Endothelial cell of umbilical vein (primary cell): ENCODE results near the gene PDLIM3. TPM values are rescaled to one million over a fixed set of nuclear protein-coding genes. Genes with fewer than 3 reads are reported as not detected.

Experiments used
- BruUV-seq: library from RNA; stranded (reverse); fragments of 400-500 nt; replicated peaks from 2 replicates; lab custom pipeline; 2021; lab: Mats Ljungman, UMichigan
- CTCF ChIA-PET: fragments of 300-600, 350-600 bp; sonication (Branson Sonifier 250); formaldehyde crosslinking; loops from one replicate; lab custom pipeline; 2021; ENCODE audit warnings: antibody characterized with exemption, inconsistent platforms; lab: Charles Lee
- POLR2A ChIA-PET: fragments of 300-600, 350-600 bp; sonication (Branson Sonifier 250); formaldehyde crosslinking; loops from one replicate; lab custom pipeline; 2021; ENCODE audit warnings: antibody characterized with exemption, inconsistent platforms; lab: Charles Lee
- DNase-seq: peaks from one replicate; pipeline ENCODE4 v3.0.0-alpha.2; 2011; ENCODE audit warnings: low read depth, low spot score
- FAIRE-seq: peaks from 2 replicates; lab custom pipeline; 2011; peaks lifted over from hg19 to GRCh38; lab: Jason Lieb, UNC
- H2AFZ ChIP-seq: 2 replicates; pipeline ENCODE4 v1.6.0; 2012; ENCODE audit warnings: low read depth, low read length, control low read depth, inconsistent platforms
- H3K27ac ChIP-seq: 2 replicates; pipeline ENCODE4 v1.5.1; 2011; ENCODE audit warnings: low read depth, mild to moderate bottlenecking, control low read depth, low read length, moderate library complexity; ENCODE audit not compliant: insufficient read depth
- H3K27me3 ChIP-seq, 2 experiments: 2 replicates each; pipeline versions ENCODE4 v1.6.0 to v1.6.1; 2011; ENCODE audit warnings: low read length in 2 of 2, mixed read lengths in 1 of 2; ENCODE audit not compliant: control insufficient read depth in 2 of 2, insufficient read depth in 2 of 2
- H3K36me3 ChIP-seq, 2 experiments: 2 replicates in 1 of 2; 3 replicates in 1 of 2; pipeline ENCODE4 v1.5.1; 2011; ENCODE audit warnings: low read length in 2 of 2, mild to moderate bottlenecking in 1 of 2, moderate library complexity in 1 of 2; ENCODE audit not compliant: control insufficient read depth in 2 of 2, insufficient read depth in 2 of 2; ENCODE audit errors: extremely low read depth in 1 of 2
- H3K4me1 ChIP-seq: 3 replicates; pipeline ENCODE4 v1.5.1; 2011; ENCODE audit warnings: mild to moderate bottlenecking, low read length; ENCODE audit not compliant: control insufficient read depth, insufficient read depth; ENCODE audit errors: extremely low read depth
- H3K4me2 ChIP-seq: 2 replicates; pipeline ENCODE4 v1.6.1; 2011; ENCODE audit warnings: low read length, control low read depth, mixed read lengths; ENCODE audit not compliant: insufficient read depth
- H3K4me3 ChIP-seq, 3 experiments: fragments of 200-600 bp in 1 of 3; sonication (generic), shearing (Covaris generic) in 1 of 3; replicated peaks in 1 of 3; 2 replicates each; pipeline ENCODE4 v1.5.1; 2011 to 2016; ENCODE audit warnings: control low read depth in 3 of 3, low read length in 3 of 3, mild to moderate bottlenecking in 2 of 3, inconsistent platforms in 1 of 3, low read depth in 1 of 3, moderate library complexity in 1 of 3; ENCODE audit not compliant: insufficient read depth in 1 of 3
- H3K79me2 ChIP-seq: 2 replicates; pipeline ENCODE4 v1.6.0; 2012; ENCODE audit warnings: low read length, inconsistent platforms; ENCODE audit not compliant: control insufficient read depth, insufficient read depth
- H3K9ac ChIP-seq: replicated peaks from 2 replicates; pipeline ENCODE3; 2011; ENCODE audit warnings: low read length, control low read depth; ENCODE audit not compliant: insufficient read depth; ENCODE audit errors: extremely low read depth
- H3K9me1 ChIP-seq: replicated peaks from 3 replicates; pipeline ENCODE4 v1.6.0; 2011; ENCODE audit warnings: mild to moderate bottlenecking, low read length; ENCODE audit not compliant: control insufficient read depth, insufficient read depth; ENCODE audit errors: extremely low read depth
- H3K9me3 ChIP-seq: replicated peaks from 2 replicates; pipeline ENCODE4 v1.5.1; 2012; ENCODE audit warnings: low read length, inconsistent platforms; ENCODE audit not compliant: control insufficient read depth, insufficient read depth
- H4K20me1 ChIP-seq: replicated peaks from 2 replicates; pipeline ENCODE3; 2011; ENCODE audit warnings: mild to moderate bottlenecking, low read length; ENCODE audit not compliant: control insufficient read depth, insufficient read depth; ENCODE audit errors: extremely low read depth
- EZH2 ChIP-seq: IDR thresholded peaks from 2 replicates; pipeline ENCODE4 v1.6.1; 2012; ENCODE audit warnings: borderline replicate concordance, low read depth, mild to moderate bottlenecking, moderate library complexity, low read length, inconsistent platforms; ENCODE audit not compliant: severe bottlenecking
- FOS ChIP-seq: IDR thresholded peaks from 2 replicates; pipeline ENCODE4 v1.6.1; 2011; ENCODE audit warnings: mild to moderate bottlenecking, low read length, moderate library complexity, borderline replicate concordance; ENCODE audit not compliant: insufficient read depth
- GATA2 ChIP-seq: IDR thresholded peaks from 2 replicates; pipeline ENCODE4 v1.7.0; 2011; ENCODE audit warnings: low read depth, mild to moderate bottlenecking, moderate library complexity, mixed read lengths, low read length; ENCODE audit not compliant: insufficient read length, insufficient read depth
- JUN ChIP-seq: IDR thresholded peaks from 2 replicates; pipeline ENCODE4 v1.6.1; 2011; ENCODE audit warnings: borderline replicate concordance, low read depth; ENCODE audit not compliant: insufficient read length, insufficient read depth
- MAX ChIP-seq: IDR thresholded peaks from 2 replicates; pipeline ENCODE4 v1.6.1; 2011; ENCODE audit not compliant: insufficient read depth, insufficient read length
- MYC ChIP-seq: IDR thresholded peaks from one replicate; pipeline ENCODE4 v1.6.1; 2011; ENCODE audit warnings: mild to moderate bottlenecking, low read depth, low read length
- POLR2A ChIP-seq: IDR thresholded peaks from 2 replicates; pipeline ENCODE4 v1.6.1; 2012; ENCODE audit warnings: low read depth, mild to moderate bottlenecking, control low read depth, low read length
- POLR2AphosphoS5 ChIP-seq: IDR thresholded peaks from 2 replicates; pipeline ENCODE4 v1.6.1; 2012; ENCODE audit warnings: low read depth, mild to moderate bottlenecking, control low read depth, low read length, moderate library complexity; ENCODE audit not compliant: insufficient read depth
- dilution Hi-C: fragments of 300-500 bp; cut with MboI; formaldehyde crosslinking; loops from one replicate; pipeline ENCODE4 v1.15.0; 2019; ENCODE audit warnings: low sequenced_read_pairs; ENCODE audit not compliant: extremely low pct_ligation_motif_present
- intact Hi-C: fragments of 100-400 bp; cut with micrococcal nuclease; formaldehyde crosslinking; loops from one replicate; pipeline ENCODE4 v1.10.0; 2022
- polyA plus RNA-seq, 4 experiments: library from polyadenylated mRNA; depleted of rRNA in 3 of 4; stranded (reverse) in 3 of 4; unstranded in 1 of 4; fragments of >200 nt; gene quantifications; 2 replicates each; pipeline versions ENCODE4 v1.2.1 to v1.2.3, GENCODE V29; 2011 to 2012; ENCODE audit warnings: missing spikeins in 1 of 4
- total RNA-seq: library from RNA; stranded (reverse); gene quantifications from 2 replicates; pipeline ENCODE4 v1.2.3, GENCODE V29; 2021
- TF ChIP-seq, protein P1 (sequence below), 2 donors: IDR thresholded peaks; 1 replicate in 1 of 2; 2 replicates in 1 of 2; pipeline ENCODE4 v1.5.1; 2011; ENCODE audit warnings: low read length in 2 of 2, mild to moderate bottlenecking in 2 of 2, moderate library complexity in 2 of 2, control low read depth in 1 of 2, inconsistent platforms in 1 of 2, low read depth in 1 of 2; ENCODE audit not compliant: insufficient read depth in 1 of 2; ENCODE audit errors: extremely low read depth in 1 of 2

PDLIM3 gene
- total and polyA plus RNA-seq, 2 donors (not counting 3 experiments of a cell fraction or from before 2014, with no cell fraction given), result 9.7 to 17.6 TPM

GRCh38 chr4:185461565-185461964 is 73.7 kb downstream of the PDLIM3 start:
- intact Hi-C loops (no loop called here), dilution Hi-C loops (no loop called here)
- DNase-seq (no peak), FAIRE-seq (no peak)
- Histone ChIP-seq H3K36me3 (no peaks in the 10 kb centered on the region), H4K20me1 (no peaks in the 10 kb centered on the region), H3K4me3 (no peak overlapping the region), H3K79me2 (no peaks in the 10 kb centered on the region), H2AFZ (no peak overlapping the region), H3K9me3 (no peaks in the 10 kb centered on the region), H3K9me1 (no peaks in the 10 kb centered on the region), H3K9ac (no peak overlapping the region), H3K4me1 (peaks cover 13% of the 10 kb centered on the region), H3K27me3 (no peaks in the 10 kb centered on the region), H3K27ac (no peak overlapping the region), H3K4me2 (no peak overlapping the region)
- BruUV-seq, result no TSS peak
- ChIA-PET POLR2A (no interaction called here), CTCF (interaction anchor here (0.7 kb wide), 1 partner anchor 25 kb away, joined by 3 read pairs; no protein-coding TSS in a partner anchor)
- TF ChIP-seq MYC (no peak), MAX (no peak), FOS (no peak), POLR2AphosphoS5 (no peak), GATA2 (no peak), JUN (no peak), EZH2 (no peak), POLR2A (no peak)
- TF ChIP-seq, protein P1, sequence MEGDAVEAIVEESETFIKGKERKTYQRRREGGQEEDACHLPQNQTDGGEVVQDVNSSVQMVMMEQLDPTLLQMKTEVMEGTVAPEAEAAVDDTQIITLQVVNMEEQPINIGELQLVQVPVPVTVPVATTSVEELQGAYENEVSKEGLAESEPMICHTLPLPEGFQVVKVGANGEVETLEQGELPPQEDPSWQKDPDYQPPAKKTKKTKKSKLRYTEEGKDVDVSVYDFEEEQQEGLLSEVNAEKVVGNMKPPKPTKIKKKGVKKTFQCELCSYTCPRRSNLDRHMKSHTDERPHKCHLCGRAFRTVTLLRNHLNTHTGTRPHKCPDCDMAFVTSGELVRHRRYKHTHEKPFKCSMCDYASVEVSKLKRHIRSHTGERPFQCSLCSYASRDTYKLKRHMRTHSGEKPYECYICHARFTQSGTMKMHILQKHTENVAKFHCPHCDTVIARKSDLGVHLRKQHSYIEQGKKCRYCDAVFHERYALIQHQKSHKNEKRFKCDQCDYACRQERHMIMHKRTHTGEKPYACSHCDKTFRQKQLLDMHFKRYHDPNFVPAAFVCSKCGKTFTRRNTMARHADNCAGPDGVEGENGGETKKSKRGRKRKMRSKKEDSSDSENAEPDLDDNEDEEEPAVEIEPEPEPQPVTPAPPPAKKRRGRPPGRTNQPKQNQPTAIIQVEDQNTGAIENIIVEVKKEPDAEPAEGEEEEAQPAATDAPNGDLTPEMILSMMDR (IDR thresholded peaks at IDR 0.05; ENCODE audit: extremely low read depth in 1 of 2, insufficient read depth in 1 of 2, low read depth in 1 of 2, low read length in 2 of 2), result no peak
